ENCODE data around the gene MYL6B. TPM values are rescaled to one million over a fixed set of nuclear protein-coding genes. Genes with fewer than 3 reads are reported as not detected.

The MYL6B gene
- total and polyA plus RNA-seq, 2 experiments from 2014 or later, result 80.6 to 83.9 TPM

DNA sequence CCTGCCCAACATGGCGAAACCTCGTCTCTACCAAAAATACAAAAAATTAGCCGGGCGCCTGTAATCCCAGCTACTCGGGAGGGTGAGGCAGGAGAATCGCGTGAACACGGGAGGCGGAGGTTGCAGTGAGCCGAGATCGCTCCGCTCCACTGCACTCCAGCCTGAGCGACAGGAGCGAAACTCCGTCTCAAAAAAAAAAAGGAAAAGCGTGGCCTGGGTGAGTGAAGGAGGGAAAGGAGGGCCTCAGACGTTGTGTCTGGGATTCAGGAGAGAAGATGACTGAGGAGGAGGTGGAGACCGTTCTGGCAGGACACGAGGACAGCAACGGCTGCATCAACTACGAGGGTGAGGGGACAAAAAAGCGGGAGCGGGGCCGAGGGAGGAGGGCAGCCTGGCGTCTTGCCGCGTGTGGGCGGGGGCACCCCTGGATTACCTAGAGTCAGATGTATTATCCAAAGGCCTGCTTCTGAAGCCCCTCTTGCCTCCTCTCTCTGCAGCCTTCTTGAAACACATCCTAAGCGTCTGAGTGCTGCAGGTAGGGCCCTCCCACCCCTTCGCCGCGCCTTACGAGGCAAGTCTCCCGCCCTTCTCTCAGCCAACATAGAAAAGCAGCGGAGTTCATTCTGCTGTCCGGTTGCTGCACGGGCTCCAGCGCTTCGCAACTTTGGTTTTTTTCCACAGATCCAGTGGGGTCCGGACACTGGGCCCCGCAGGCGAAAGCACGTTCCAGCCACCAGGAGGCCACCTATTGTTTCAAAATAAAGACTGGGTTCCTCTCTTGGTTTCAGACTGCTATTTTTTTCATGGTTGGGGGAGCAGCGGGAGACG, 5.0 kb downstream of the MYL6B start:
- TF ChIP-seq, protein P1, sequence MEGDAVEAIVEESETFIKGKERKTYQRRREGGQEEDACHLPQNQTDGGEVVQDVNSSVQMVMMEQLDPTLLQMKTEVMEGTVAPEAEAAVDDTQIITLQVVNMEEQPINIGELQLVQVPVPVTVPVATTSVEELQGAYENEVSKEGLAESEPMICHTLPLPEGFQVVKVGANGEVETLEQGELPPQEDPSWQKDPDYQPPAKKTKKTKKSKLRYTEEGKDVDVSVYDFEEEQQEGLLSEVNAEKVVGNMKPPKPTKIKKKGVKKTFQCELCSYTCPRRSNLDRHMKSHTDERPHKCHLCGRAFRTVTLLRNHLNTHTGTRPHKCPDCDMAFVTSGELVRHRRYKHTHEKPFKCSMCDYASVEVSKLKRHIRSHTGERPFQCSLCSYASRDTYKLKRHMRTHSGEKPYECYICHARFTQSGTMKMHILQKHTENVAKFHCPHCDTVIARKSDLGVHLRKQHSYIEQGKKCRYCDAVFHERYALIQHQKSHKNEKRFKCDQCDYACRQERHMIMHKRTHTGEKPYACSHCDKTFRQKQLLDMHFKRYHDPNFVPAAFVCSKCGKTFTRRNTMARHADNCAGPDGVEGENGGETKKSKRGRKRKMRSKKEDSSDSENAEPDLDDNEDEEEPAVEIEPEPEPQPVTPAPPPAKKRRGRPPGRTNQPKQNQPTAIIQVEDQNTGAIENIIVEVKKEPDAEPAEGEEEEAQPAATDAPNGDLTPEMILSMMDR (IDR thresholded peaks at IDR 0.05; ENCODE audit: poor library complexity), result peak; percentile 72
- TF ChIP-seq EZH2phosphoT487 (IDR thresholded peaks at IDR 0.05; ENCODE audit: low read depth, severe bottlenecking, unreplicated experiment), result no peak
- peaks cover 28% of the 10 kb centered on the region for H4K20me1 ChIP-seq (ENCODE audit: insufficient read depth, poor library complexity, severe bottlenecking)

DNA sequence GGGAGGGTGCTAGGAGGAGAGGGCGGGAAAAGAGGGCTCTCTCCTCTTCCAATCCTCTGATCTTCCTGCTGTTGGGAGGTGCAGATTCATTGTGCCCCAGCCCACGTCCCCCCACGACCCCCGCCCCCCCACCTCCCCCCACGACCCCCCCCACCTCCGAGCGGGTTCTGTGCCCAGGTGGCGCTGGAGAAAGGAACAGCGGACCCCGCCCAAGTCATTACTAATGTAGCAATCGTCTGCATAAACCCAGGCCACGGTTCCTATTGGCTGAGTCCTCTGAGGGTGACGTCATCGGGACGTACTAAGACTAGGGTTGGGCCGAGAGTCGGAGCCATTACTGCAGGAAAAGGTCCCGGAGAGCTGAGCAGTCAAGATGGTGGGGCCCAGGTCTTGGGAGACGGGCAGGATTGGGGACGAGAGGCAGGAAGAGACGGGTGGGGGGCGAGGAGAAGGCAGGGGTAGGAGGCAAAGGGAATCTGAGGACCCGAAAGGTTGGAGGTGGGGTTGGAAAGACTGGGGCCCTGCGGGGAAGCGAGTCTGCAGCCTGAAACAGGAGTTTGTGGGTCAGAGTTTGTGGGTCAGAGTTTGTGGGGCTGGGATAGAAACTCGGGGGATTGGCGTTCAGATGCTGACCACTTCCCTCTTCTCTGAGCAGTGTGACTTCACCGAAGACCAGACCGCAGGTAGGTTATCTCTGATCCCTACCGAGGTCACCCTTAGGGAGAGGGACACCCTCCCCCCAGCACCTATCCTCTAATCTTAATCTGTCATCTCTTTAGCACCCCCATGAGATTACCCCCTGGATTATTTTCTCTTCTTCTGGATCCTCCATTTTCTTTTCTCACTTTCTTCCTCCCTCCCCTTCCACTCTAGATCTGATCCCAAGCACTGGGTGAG, 5.9 kb downstream of the MYL6B start, which contains the start of gene MYL6:
Gene MYL6 (plus strand): TSS at position 331 of the 897 bp plus-strand sequence. CDS start 43 bp downstream, at position 374.
- Histone ChIP-seq H3K36me3 (replicated peaks; ENCODE audit: insufficient read depth, low read depth) (no peaks in the 10 kb centered on the region), H3K4me3 (peak within 1 kb of the TSS; percentile 81), H3K27me3 (no peaks in the 10 kb centered on the region), H2AFZ (peak within 1 kb of the TSS; percentile 39), H3K9me3 (ENCODE audit: low read depth) (no peaks in the 10 kb centered on the region), H3K79me2 (peaks cover 43% of the 10 kb centered on the region), H3K4me1 (ENCODE audit: insufficient read depth) (peaks cover 34% of the 10 kb centered on the region), H3K4me2 (peak within 1 kb of the TSS; percentile 88), H3K9me2 (replicated peaks; ENCODE audit: insufficient read depth) (no peaks in the 10 kb centered on the region), H4K20me1 (ENCODE audit: insufficient read depth, poor library complexity, severe bottlenecking) (peaks cover 29% of the 10 kb centered on the region), H3K27ac (peak within 1 kb of the TSS; percentile 99)
- TF ChIP-seq EZH2 (IDR thresholded peaks at IDR 0.05; ENCODE audit: borderline replicate concordance), result no peak
- TF ChIP-seq, protein P1 (IDR thresholded peaks at IDR 0.05; ENCODE audit: poor library complexity), result no peak
- TF ChIP-seq EZH2phosphoT487 (IDR thresholded peaks at IDR 0.05; ENCODE audit: low read depth, severe bottlenecking, unreplicated experiment), result no peak
- WGBS (ENCODE audit: low lambda C conversion rate, missing lambda C conversion rate), result 1% methylated on average over 24 of the region's 30 CpGs
- peak; percentile 100 for DNase-seq (ENCODE audit: low spot score)

More for the DNA sequence above, 5.0 kb downstream of the MYL6B start:
- Histone ChIP-seq H3K27me3 (no peaks in the 10 kb centered on the region), H3K9me2 (replicated peaks; ENCODE audit: insufficient read depth) (no peaks in the 10 kb centered on the region), H3K4me2 (peak overlapping the region; percentile 88), H3K9me3 (ENCODE audit: low read depth) (no peaks in the 10 kb centered on the region), H3K27ac (peak overlapping the region; percentile 99), H3K4me3 (peak overlapping the region; percentile 11), H2AFZ (peak overlapping the region; percentile 39), H3K4me1 (ENCODE audit: insufficient read depth) (peaks cover 38% of the 10 kb centered on the region), H3K36me3 (replicated peaks; ENCODE audit: insufficient read depth, low read depth) (no peaks in the 10 kb centered on the region), H3K79me2 (peaks cover 50% of the 10 kb centered on the region)
- DNase-seq (ENCODE audit: low spot score), result peak; percentile 87
- 15% methylated on average over 39 of the region's 45 CpGs for WGBS (ENCODE audit: low lambda C conversion rate, missing lambda C conversion rate)

DNA sequence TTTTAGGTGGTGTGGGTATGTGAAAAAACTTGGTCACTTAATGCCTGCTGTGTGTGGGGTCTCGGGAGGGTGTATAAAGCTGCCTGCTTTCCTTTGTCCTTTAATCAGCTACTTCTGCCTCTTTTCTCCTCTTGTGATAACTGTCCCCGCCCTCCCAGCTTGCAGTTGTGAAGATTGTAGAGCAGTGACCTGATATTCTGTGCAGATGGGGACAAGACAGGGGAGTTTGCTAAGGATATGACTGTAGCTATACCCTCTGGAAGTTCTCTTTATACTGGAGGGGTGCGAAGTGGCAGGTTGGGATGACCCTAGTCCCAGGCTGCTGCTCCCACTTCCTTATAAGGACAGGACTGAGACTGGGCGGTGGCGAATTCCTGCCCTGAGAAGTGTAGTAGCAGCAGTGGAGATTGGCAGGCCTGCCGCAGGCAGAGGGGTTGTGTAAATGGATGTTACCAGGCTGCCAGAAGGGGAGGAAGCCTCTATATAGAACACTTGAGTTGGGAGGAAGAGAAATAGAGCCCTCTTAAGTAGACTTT, 6.6 kb downstream of the MYL6B start:
- Histone ChIP-seq H3K9me3 (ENCODE audit: low read depth) (no peaks in the 10 kb centered on the region), H3K36me3 (replicated peaks; ENCODE audit: insufficient read depth, low read depth) (no peaks in the 10 kb centered on the region), H3K4me2 (peak overlapping the region; percentile 88), H3K27ac (peak overlapping the region; percentile 99), H4K20me1 (ENCODE audit: insufficient read depth, poor library complexity, severe bottlenecking) (peaks cover 29% of the 10 kb centered on the region), H3K4me3 (peak overlapping the region; percentile 81), H3K79me2 (peaks cover 36% of the 10 kb centered on the region), H2AFZ (no peak overlapping the region), H3K9me2 (replicated peaks; ENCODE audit: insufficient read depth) (no peaks in the 10 kb centered on the region), H3K4me1 (ENCODE audit: insufficient read depth) (peaks cover 30% of the 10 kb centered on the region), H3K27me3 (no peaks in the 10 kb centered on the region)
- peak; percentile 78 for DNase-seq (ENCODE audit: low spot score)
- WGBS (ENCODE audit: low lambda C conversion rate, missing lambda C conversion rate), result 3% methylated on average over 6 of the region's 6 CpGs
- TF ChIP-seq, protein P1 (IDR thresholded peaks at IDR 0.05; ENCODE audit: poor library complexity), result no peak
- TF ChIP-seq EZH2phosphoT487 (IDR thresholded peaks at IDR 0.05; ENCODE audit: low read depth, severe bottlenecking, unreplicated experiment), result no peak
- TF ChIP-seq EZH2 (IDR thresholded peaks at IDR 0.05; ENCODE audit: borderline replicate concordance), result no peak
